NCI-H748 (cell line): ENCODE results near the gene SH3TC2.
A peak's percentile ranks its signal among the peaks of the same experiment; 100 is the strongest.

Source experiments
- DNase-seq: peaks from one replicate; lab custom pipeline; 2025; ENCODE audit not compliant: unreplicated experiment; lab: John Stamatoyannopoulos, UW

SH3TC2 gene

GRCh38 chr5:149002761-149003689 lies 59.8 kb downstream of the SH3TC2 start:
- no peak for DNase-seq

- DNase-seq, result no peak
These were observed 60.8 kb downstream of the SH3TC2 start for GRCh38 chr5:149002053-149002452.

GRCh38 chr5:149001162-149001561 lies 61.7 kb downstream of the SH3TC2 start:
- DNase-seq, result no peak

GRCh38 chr5:148999741-149000140 lies 63.1 kb downstream of the SH3TC2 start:
- DNase-seq, result no peak

GRCh38 chr5:148998174-148998797 lies 64.6 kb downstream of the SH3TC2 start:
- peak; percentile 65 for DNase-seq

- no peak for DNase-seq
These were observed 66.6 kb downstream of the SH3TC2 start for GRCh38 chr5:148996270-148996669.

- DNase-seq, result no peak
These were observed 67.1 kb downstream of the SH3TC2 start for GRCh38 chr5:148995791-148996190.

GRCh38 chr5:148993283-148993936 lies 69.5 kb downstream of the SH3TC2 start:
- DNase-seq, result no peak

GRCh38 chr5:148992265-148992664 lies 70.6 kb downstream of the SH3TC2 start:
- no peak for DNase-seq

GRCh38 chr5:148991566-148991965 lies 71.3 kb downstream of the SH3TC2 start:
- no peak for DNase-seq

GRCh38 chr5:148990817-148991216 lies 72.0 kb downstream of the SH3TC2 start:
- no peak for DNase-seq

GRCh38 chr5:148989567-148989966 lies 73.3 kb downstream of the SH3TC2 start:
- no peak for DNase-seq

GRCh38 chr5:148988328-148988727 lies 74.5 kb downstream of the SH3TC2 start:
- DNase-seq, result no peak

- DNase-seq, result no peak
These were observed 76.2 kb downstream of the SH3TC2 start for GRCh38 chr5:148986636-148987035.

- no peak for DNase-seq
These were observed 78.5 kb downstream of the SH3TC2 start for GRCh38 chr5:148984345-148984744.

GRCh38 chr5:148981353-148981752 lies 81.5 kb downstream of the SH3TC2 start:
- no peak for DNase-seq

- no peak for DNase-seq
These were observed 82.1 kb downstream of the SH3TC2 start for GRCh38 chr5:148980731-148981130.

- DNase-seq, result no peak
These were observed 83.7 kb downstream of the SH3TC2 start for GRCh38 chr5:148979083-148979723.

- DNase-seq, result no peak
These were observed 84.3 kb downstream of the SH3TC2 start for GRCh38 chr5:148978370-148979082.

GRCh38 chr5:148976569-148977381 lies 86.1 kb downstream of the SH3TC2 start:
- DNase-seq, result no peak
